K562 (cell line): ENCODE data around the gene ZNF280C. TPM values are rescaled to one million over a fixed set of nuclear protein-coding genes. Genes with fewer than 3 reads are reported as not detected.

Experiments
- BDP1 ChIP-seq: IDR thresholded peaks from 3 replicates; pipeline ENCODE4 v1.6.1; 2011; ENCODE audit not compliant: insufficient read length, insufficient read depth
- CCAR2 ChIP-seq: fragments of 200-400 bp; formaldehyde crosslinking; IDR thresholded peaks from 2 replicates; pipeline ENCODE4 v1.6.1; 2017; ENCODE audit warnings: mild to moderate bottlenecking, low read depth, low read length
- ELF1 ChIP-seq: fragments of 200-800 bp; sonication (Bioruptor generic); IDR thresholded peaks from 2 replicates; pipeline ENCODE4 v1.6.1; 2016; ENCODE audit warnings: missing genetic modification characterization, missing compliant biosample characterization
- FUS ChIP-seq: fragments of 200-400 bp; formaldehyde crosslinking; optimal IDR thresholded peaks from 2 replicates; pipeline ENCODE3; 2017; ENCODE audit warnings: low read depth, low read length
- ILK ChIP-seq: fragments of 450-650 bp; IDR thresholded peaks from 2 replicates; pipeline ENCODE4 v1.6.1; 2016; ENCODE audit warnings: missing genetic modification characterization, low read depth, mild to moderate bottlenecking, missing compliant biosample characterization, moderate library complexity, borderline replicate concordance
- MEF2D ChIP-seq: conservative IDR thresholded peaks from 2 replicates; pipeline ENCODE4 v1.6.1; 2016; ENCODE audit warnings: low read depth, missing genetic modification characterization, missing compliant biosample characterization
- MIER1 ChIP-seq: fragments of 450-650 bp; IDR thresholded peaks from 2 replicates; pipeline ENCODE4 v1.6.1; 2016; ENCODE audit warnings: antibody characterized with exemption, mild to moderate bottlenecking, low read depth
- MLX ChIP-seq, 2 experiments: fragments of 450-650 bp in 1 of 2; sonication (generic) in 1 of 2; formaldehyde crosslinking; conservative IDR thresholded peaks; 2 replicates each; pipeline versions ENCODE4 v1.4.0 to v1.8.1; 2020 to 2022; ENCODE audit warnings: mild to moderate bottlenecking in 1 of 2, missing genetic modification reagents in 1 of 2
- NCOR1 ChIP-seq: fragments of 450-650 bp; IDR thresholded peaks from 2 replicates; pipeline ENCODE4 v1.6.1; 2016; ENCODE audit warnings: mild to moderate bottlenecking, moderate library complexity
- NR1H2 ChIP-seq: sonication (generic); formaldehyde crosslinking; IDR thresholded peaks from 2 replicates; pipeline ENCODE4 v1.4.0; 2020; ENCODE audit warnings: mild to moderate bottlenecking, missing genetic modification reagents
- POLR2G ChIP-seq: fragments of 200-400 bp; formaldehyde crosslinking; IDR thresholded peaks from 2 replicates; pipeline ENCODE4 v1.6.1; 2017; ENCODE audit warnings: low read depth, mild to moderate bottlenecking, antibody characterized with exemption, low read length, moderate library complexity
- PREB ChIP-seq: sonication (generic); formaldehyde crosslinking; IDR thresholded peaks from 2 replicates; pipeline ENCODE4 v1.8.1; 2023; ENCODE audit warnings: mild to moderate bottlenecking, missing genetic modification reagents
- SETDB1 ChIP-seq: IDR thresholded peaks from one replicate; pipeline ENCODE4 v1.6.1; 2012; ENCODE audit warnings: low read length, control low read depth, inconsistent platforms
- STAT5B ChIP-seq: fragments of 250-450 bp; sonication (Bioruptor Pico); IDR thresholded peaks from 2 replicates; pipeline ENCODE4 v1.8.0; 2021; ENCODE audit warnings: mild to moderate bottlenecking, inconsistent platforms
- ZBTB49 ChIP-seq: sonication (generic); formaldehyde crosslinking; IDR thresholded peaks from 2 replicates; pipeline ENCODE4 v1.8.0; 2022; ENCODE audit warnings: missing genetic modification reagents, mild to moderate bottlenecking, borderline replicate concordance
- ZNF124 ChIP-seq: sonication (generic); formaldehyde crosslinking; IDR thresholded peaks from 2 replicates; pipeline ENCODE4 v1.8.1; 2022; ENCODE audit warnings: missing genetic modification reagents
- ZNF175 ChIP-seq: fragments of 200-800 bp; sonication (Bioruptor generic); IDR thresholded peaks from 2 replicates; pipeline ENCODE4 v1.6.1; 2016; ENCODE audit warnings: low read depth, mild to moderate bottlenecking, missing genetic modification characterization, missing compliant biosample characterization
- ZNF311 ChIP-seq: fragments of 250-450 bp; sonication (Bioruptor Pico); IDR thresholded peaks from 2 replicates; pipeline ENCODE4 v1.4.0; 2020; ENCODE audit warnings: mild to moderate bottlenecking, moderate library complexity
- ZNF785 ChIP-seq: fragments of 250-450 bp; sonication (Bioruptor Pico); IDR thresholded peaks from 2 replicates; pipeline ENCODE4 v1.4.0; 2020; ENCODE audit warnings: mild to moderate bottlenecking
- polyA plus RNA-seq, 8 experiments: library from polyadenylated mRNA; depleted of rRNA in 4 of 8; stranded (reverse) in 5 of 8; unstranded in 3 of 8; fragments of >200 nt; fragmentation: Nextera tagmentation in 2 of 8; fragmentation: Illumina TruSeq in 1 of 8; extraction: Ambion mirVana in 2 of 8; extraction: Trizol in 1 of 8; gene quantifications; 2 replicates each; pipeline versions ENCODE4 v1.2.1 to v1.2.3, GENCODE V29; 2011 to 2014; ENCODE audit warnings: inconsistent platforms in 1 of 8, missing spikeins in 1 of 8
- total RNA-seq, 7 experiments: library from RNA; depleted of rRNA in 6 of 7; stranded (reverse); fragments of >200 nt in 6 of 7; fragmentation: Illumina TruSeq in 2 of 7; extraction: Trizol in 2 of 7; gene quantifications; 2 replicates each; pipeline versions ENCODE4 v1.2.1 to v1.2.3, GENCODE V29; 2011 to 2021; ENCODE audit warnings: low replicate concordance in 1 of 7
- TF ChIP-seq, protein P1 (sequence below), 2 experiments: fragments of 450-650 bp in 1 of 2; IDR thresholded peaks; 2 replicates each; pipeline ENCODE4 v1.6.1; 2011 to 2017; ENCODE audit warnings: low read depth in 2 of 2, antibody characterized with exemption in 1 of 2, borderline replicate concordance in 1 of 2, low read length in 1 of 2, mild to moderate bottlenecking in 1 of 2, mixed read lengths in 1 of 2; ENCODE audit not compliant: control insufficient read depth in 1 of 2

Gene ZNF280C
- total and polyA plus RNA-seq, 9 of the 15 experiments (the other 6 are each of a cell fraction or from before 2014, with no cell fraction given): 1.6 to 8.3 (median 4.4) TPM

- TF ChIP-seq, protein P1, sequence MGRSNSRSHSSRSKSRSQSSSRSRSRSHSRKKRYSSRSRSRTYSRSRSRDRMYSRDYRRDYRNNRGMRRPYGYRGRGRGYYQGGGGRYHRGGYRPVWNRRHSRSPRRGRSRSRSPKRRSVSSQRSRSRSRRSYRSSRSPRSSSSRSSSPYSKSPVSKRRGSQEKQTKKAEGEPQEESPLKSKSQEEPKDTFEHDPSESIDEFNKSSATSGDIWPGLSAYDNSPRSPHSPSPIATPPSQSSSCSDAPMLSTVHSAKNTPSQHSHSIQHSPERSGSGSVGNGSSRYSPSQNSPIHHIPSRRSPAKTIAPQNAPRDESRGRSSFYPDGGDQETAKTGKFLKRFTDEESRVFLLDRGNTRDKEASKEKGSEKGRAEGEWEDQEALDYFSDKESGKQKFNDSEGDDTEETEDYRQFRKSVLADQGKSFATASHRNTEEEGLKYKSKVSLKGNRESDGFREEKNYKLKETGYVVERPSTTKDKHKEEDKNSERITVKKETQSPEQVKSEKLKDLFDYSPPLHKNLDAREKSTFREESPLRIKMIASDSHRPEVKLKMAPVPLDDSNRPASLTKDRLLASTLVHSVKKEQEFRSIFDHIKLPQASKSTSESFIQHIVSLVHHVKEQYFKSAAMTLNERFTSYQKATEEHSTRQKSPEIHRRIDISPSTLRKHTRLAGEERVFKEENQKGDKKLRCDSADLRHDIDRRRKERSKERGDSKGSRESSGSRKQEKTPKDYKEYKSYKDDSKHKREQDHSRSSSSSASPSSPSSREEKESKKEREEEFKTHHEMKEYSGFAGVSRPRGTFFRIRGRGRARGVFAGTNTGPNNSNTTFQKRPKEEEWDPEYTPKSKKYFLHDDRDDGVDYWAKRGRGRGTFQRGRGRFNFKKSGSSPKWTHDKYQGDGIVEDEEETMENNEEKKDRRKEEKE (IDR thresholded peaks at IDR 0.05; ENCODE audit: borderline replicate concordance in 1 of 2, control insufficient read depth in 1 of 2, low read depth in 2 of 2, low read length in 1 of 2): 0 out of 4 replicates have a peak, but pooled peaks of 1 of the 2 experiments have one; percentile 48
- no peak for TF ChIP-seq ZNF311 (CRISPR knock-in tag)
- TF ChIP-seq MEF2D (tag): peak; percentile 61; the same call in 1 of the 2 replicates
- TF ChIP-seq BDP1: no peak
- 0 out of 2 replicates have a peak, but pooled peaks have one; percentile 26 for TF ChIP-seq ZNF175 (CRISPR knock-in tag)
- TF ChIP-seq STAT5B (CRISPR knock-in tag): no peak
- TF ChIP-seq PREB (CRISPR knock-in tag): no peak
- TF ChIP-seq CCAR2: no peak
- peak; percentile 97 for TF ChIP-seq POLR2G
- TF ChIP-seq MLX (CRISPR knock-in tag; conservative IDR thresholded peaks at IDR 0.05): no peak
- peak; percentile 72 for TF ChIP-seq ELF1
- no peak for TF ChIP-seq SETDB1
- TF ChIP-seq ILK (tag): no peak
- 0 out of 2 replicates have a peak, but pooled peaks have one; percentile 51 for TF ChIP-seq NR1H2
- TF ChIP-seq MIER1: no peak
- peak; percentile 68; the same call in 1 of the 2 replicates for TF ChIP-seq ZBTB49 (CRISPR knock-in tag)
- no peak for TF ChIP-seq ZNF785 (CRISPR knock-in tag)
- no peak for TF ChIP-seq FUS
- peak; percentile 38 for TF ChIP-seq NCOR1
- no peak for TF ChIP-seq ZNF124 (CRISPR knock-in tag)
These were observed 102.8 kb downstream of the ZNF280C start, which contains the start of gene AIFM1 (continued) for GRCh38 chrX:130165703-130166502.
